Neural cell (in vitro differentiated cells): ENCODE measurements around the gene CARS1. TPM values are rescaled to one million over a fixed set of nuclear protein-coding genes. Genes with fewer than 3 reads are reported as not detected.

ENCODE experiments used
- H2AFZ ChIP-seq: fragments of 200-600, 300-800 bp; sonication (generic), shearing (Covaris generic); 2 replicates; pipeline ENCODE4 v1.6.0; 2014; ENCODE audit warnings: low read depth, mild to moderate bottlenecking, antibody characterized with exemption, low read length, moderate library complexity
- H3F3A ChIP-seq: fragments of 200-600 bp; shearing (Covaris generic); 2 replicates; pipeline ENCODE4 v1.6.1; 2016; ENCODE audit warnings: mild to moderate bottlenecking, moderate library complexity, mixed read lengths, antibody characterized with exemption, low read length; ENCODE audit not compliant: insufficient read depth, poor library complexity, severe bottlenecking
- H3K27ac ChIP-seq: fragments of 200-600, 300-800 bp; sonication (generic), shearing (Covaris generic); 2 replicates; pipeline ENCODE4 v1.5.1; 2014; ENCODE audit warnings: mild to moderate bottlenecking, low read length, moderate library complexity
- H3K27me3 ChIP-seq: fragments of 300-800, 200-600 bp; sonication (generic), shearing (Covaris generic); 2 replicates; pipeline ENCODE4 v1.6.0; 2014; ENCODE audit warnings: mild to moderate bottlenecking, low read depth, low read length, moderate library complexity; ENCODE audit not compliant: insufficient read depth
- H3K36me3 ChIP-seq: fragments of 300-800, 200-600 bp; sonication (generic), shearing (Covaris generic); 2 replicates; pipeline ENCODE4 v1.5.1; 2014; ENCODE audit warnings: mild to moderate bottlenecking, antibody characterized with exemption, low read length, moderate library complexity; ENCODE audit not compliant: insufficient read depth
- H3K4me2 ChIP-seq: fragments of 300-800, 200-600 bp; sonication (generic), shearing (Covaris generic); 2 replicates; pipeline ENCODE4 v1.6.0; 2014; ENCODE audit warnings: mild to moderate bottlenecking, low read length
- H3K4me3 ChIP-seq: fragments of 300-800, 200-600 bp; sonication (generic), shearing (Covaris generic); 2 replicates; pipeline ENCODE4 v1.5.1; 2014; ENCODE audit warnings: mild to moderate bottlenecking, low read length, moderate library complexity
- H3K79me2 ChIP-seq: fragments of 200-600 bp; shearing (Covaris generic); replicated peaks from 2 replicates; pipeline ENCODE4 v1.6.0; 2014; ENCODE audit warnings: mild to moderate bottlenecking, low read length, moderate library complexity; ENCODE audit not compliant: insufficient read depth
- H3K9ac ChIP-seq: fragments of 300-800, 200-600 bp; sonication (generic), shearing (Covaris generic); 2 replicates; pipeline ENCODE4 v1.6.1; 2016; ENCODE audit warnings: mild to moderate bottlenecking, low read length, mixed read lengths
- H3K9me2 ChIP-seq: fragments of 200-600 bp; shearing (Covaris generic); 2 replicates; pipeline ENCODE4 v1.6.1; 2016; ENCODE audit warnings: mild to moderate bottlenecking, low read length, mixed read lengths; ENCODE audit not compliant: insufficient read depth
- H3K9me3 ChIP-seq: fragments of 200-600, 300-800 bp; sonication (generic), shearing (Covaris generic); 2 replicates; pipeline ENCODE4 v1.6.1; 2016; ENCODE audit warnings: mild to moderate bottlenecking, mixed run types, low read length, moderate library complexity, mixed read lengths
- H4K20me1 ChIP-seq: fragments of 200-600 bp; shearing (Covaris generic); 2 replicates; pipeline ENCODE4 v1.6.1; 2016; ENCODE audit warnings: mild to moderate bottlenecking, mixed run types; ENCODE audit not compliant: insufficient read depth
- EP300 ChIP-seq: fragments of 450-650 bp; conservative IDR thresholded peaks from 2 replicates; pipeline ENCODE4 v1.6.1; 2014; ENCODE audit warnings: antibody characterized with exemption, mild to moderate bottlenecking, moderate library complexity; ENCODE audit not compliant: poor library complexity, severe bottlenecking
- EZH2 ChIP-seq: fragments of 200-600, 300-800 bp; shearing (Covaris generic), sonication (generic); IDR thresholded peaks from 2 replicates; pipeline ENCODE4 v1.6.1; 2014; ENCODE audit warnings: antibody characterized with exemption, low read length, borderline replicate concordance, mild to moderate bottlenecking; ENCODE audit not compliant: insufficient read depth, poor library complexity, severe bottlenecking
- MXI1 ChIP-seq: fragments of 450-650 bp; conservative IDR thresholded peaks from 2 replicates; pipeline ENCODE4 v1.6.1; 2014; ENCODE audit warnings: antibody characterized with exemption, mild to moderate bottlenecking; ENCODE audit not compliant: poor library complexity, severe bottlenecking
- POLR2AphosphoS5 ChIP-seq: IDR thresholded peaks from 2 replicates; pipeline ENCODE4 v1.6.1; 2012
- RAD21 ChIP-seq: fragments of 450-650 bp; conservative IDR thresholded peaks from 2 replicates; pipeline ENCODE4 v1.6.1; 2014; ENCODE audit warnings: antibody characterized with exemption, mild to moderate bottlenecking, moderate library complexity
- SMC3 ChIP-seq: fragments of 450-650 bp; conservative IDR thresholded peaks from 2 replicates; pipeline ENCODE4 v1.6.1; 2014; ENCODE audit warnings: antibody characterized with exemption, mild to moderate bottlenecking, moderate library complexity; ENCODE audit not compliant: poor library complexity
- TAF1 ChIP-seq: IDR thresholded peaks from 2 replicates; pipeline ENCODE4 v1.6.1; 2012; ENCODE audit warnings: low read depth
- polyA plus RNA-seq: library from polyadenylated mRNA; depleted of rRNA; stranded (reverse); fragments of >200 nt; gene quantifications from 2 replicates; pipeline ENCODE4 v1.2.3, GENCODE V29; 2014
- TF ChIP-seq, protein P1 (sequence below): fragments of 450-650 bp; IDR thresholded peaks from 2 replicates; pipeline ENCODE4 v1.5.1; 2014; ENCODE audit warnings: antibody characterized with exemption, mild to moderate bottlenecking, moderate library complexity; ENCODE audit not compliant: poor library complexity, severe bottlenecking
- TF ChIP-seq, protein P2 (sequence below): IDR thresholded peaks from 2 replicates; pipeline ENCODE4 v1.6.1; 2012; ENCODE audit warnings: borderline replicate concordance

The CARS1 gene
- polyA plus RNA-seq, 1 donor from 2014 or later = 48.2 TPM

DNA sequence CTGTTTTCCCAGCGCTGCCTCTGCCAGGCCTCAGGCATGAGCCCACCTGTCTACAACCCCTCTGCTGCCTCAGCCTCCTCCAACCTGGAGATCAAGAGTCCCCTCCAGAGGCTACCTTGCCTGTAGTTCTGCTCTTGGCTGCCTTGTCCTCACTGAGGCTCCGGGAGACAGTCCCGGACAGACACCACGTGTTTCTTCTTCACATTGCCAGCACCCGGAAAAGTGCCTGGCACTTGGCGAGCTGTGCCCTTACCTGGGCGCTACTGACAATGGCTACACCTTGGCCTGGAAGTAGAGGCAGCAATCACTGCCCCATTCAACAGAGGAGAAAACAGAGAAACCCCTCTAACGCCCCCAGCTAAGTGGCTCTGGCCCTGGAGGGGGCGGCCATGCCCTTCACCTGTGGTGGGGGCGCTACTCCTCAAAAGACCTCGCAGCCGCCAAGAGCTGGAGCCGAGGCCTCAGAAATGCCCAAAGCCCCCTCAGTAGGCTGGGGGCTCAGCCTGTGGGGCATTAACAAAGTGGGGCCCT lies 62.1 kb downstream of the CARS1 start:
- no peak for TF ChIP-seq RAD21
- no peak for TF ChIP-seq POLR2AphosphoS5
- no peak for TF ChIP-seq TAF1
- TF ChIP-seq MXI1 = no peak
- TF ChIP-seq, protein P1, sequence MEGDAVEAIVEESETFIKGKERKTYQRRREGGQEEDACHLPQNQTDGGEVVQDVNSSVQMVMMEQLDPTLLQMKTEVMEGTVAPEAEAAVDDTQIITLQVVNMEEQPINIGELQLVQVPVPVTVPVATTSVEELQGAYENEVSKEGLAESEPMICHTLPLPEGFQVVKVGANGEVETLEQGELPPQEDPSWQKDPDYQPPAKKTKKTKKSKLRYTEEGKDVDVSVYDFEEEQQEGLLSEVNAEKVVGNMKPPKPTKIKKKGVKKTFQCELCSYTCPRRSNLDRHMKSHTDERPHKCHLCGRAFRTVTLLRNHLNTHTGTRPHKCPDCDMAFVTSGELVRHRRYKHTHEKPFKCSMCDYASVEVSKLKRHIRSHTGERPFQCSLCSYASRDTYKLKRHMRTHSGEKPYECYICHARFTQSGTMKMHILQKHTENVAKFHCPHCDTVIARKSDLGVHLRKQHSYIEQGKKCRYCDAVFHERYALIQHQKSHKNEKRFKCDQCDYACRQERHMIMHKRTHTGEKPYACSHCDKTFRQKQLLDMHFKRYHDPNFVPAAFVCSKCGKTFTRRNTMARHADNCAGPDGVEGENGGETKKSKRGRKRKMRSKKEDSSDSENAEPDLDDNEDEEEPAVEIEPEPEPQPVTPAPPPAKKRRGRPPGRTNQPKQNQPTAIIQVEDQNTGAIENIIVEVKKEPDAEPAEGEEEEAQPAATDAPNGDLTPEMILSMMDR = no peak
- no peak for TF ChIP-seq SMC3
- no peak for TF ChIP-seq EP300
- TF ChIP-seq, protein P2, sequence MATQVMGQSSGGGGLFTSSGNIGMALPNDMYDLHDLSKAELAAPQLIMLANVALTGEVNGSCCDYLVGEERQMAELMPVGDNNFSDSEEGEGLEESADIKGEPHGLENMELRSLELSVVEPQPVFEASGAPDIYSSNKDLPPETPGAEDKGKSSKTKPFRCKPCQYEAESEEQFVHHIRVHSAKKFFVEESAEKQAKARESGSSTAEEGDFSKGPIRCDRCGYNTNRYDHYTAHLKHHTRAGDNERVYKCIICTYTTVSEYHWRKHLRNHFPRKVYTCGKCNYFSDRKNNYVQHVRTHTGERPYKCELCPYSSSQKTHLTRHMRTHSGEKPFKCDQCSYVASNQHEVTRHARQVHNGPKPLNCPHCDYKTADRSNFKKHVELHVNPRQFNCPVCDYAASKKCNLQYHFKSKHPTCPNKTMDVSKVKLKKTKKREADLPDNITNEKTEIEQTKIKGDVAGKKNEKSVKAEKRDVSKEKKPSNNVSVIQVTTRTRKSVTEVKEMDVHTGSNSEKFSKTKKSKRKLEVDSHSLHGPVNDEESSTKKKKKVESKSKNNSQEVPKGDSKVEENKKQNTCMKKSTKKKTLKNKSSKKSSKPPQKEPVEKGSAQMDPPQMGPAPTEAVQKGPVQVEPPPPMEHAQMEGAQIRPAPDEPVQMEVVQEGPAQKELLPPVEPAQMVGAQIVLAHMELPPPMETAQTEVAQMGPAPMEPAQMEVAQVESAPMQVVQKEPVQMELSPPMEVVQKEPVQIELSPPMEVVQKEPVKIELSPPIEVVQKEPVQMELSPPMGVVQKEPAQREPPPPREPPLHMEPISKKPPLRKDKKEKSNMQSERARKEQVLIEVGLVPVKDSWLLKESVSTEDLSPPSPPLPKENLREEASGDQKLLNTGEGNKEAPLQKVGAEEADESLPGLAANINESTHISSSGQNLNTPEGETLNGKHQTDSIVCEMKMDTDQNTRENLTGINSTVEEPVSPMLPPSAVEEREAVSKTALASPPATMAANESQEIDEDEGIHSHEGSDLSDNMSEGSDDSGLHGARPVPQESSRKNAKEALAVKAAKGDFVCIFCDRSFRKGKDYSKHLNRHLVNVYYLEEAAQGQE = no peak
- no peak for TF ChIP-seq EZH2
- Histone ChIP-seq H3K4me2 (no peak overlapping the region), H3K9ac (no peak overlapping the region)

DNA sequence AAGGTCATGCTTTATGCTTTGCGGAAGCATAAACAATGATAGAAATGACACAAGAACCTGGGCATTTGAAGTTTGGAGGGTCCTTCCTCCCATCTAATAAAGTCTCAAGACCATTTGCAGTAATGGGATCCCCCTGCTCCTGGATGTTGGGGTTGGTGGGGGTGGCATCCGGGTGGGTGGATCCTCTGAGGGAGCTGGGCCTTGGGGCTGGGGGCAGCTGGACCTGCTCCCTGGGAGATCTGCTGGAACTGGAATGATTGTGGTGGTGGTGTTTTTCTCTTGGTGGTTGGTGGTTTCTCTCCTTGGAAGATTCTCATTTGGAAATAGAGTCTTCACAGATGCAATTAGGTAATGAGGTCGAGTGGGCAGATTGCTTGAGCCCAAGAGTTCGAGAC lies 62.9 kb downstream of the CARS1 start:
- Histone ChIP-seq H3K9ac (no peak overlapping the region), H3K4me3 (no peak overlapping the region), H3K27ac (no peak overlapping the region), H3K9me2 (no peaks in the 10 kb centered on the region), H4K20me1 (peaks cover 7% of the 10 kb centered on the region), H3K79me2 (peaks cover 24% of the 10 kb centered on the region), H3F3A (no peaks in the 10 kb centered on the region), H3K27me3 (no peaks in the 10 kb centered on the region), H3K4me2 (no peak overlapping the region), H3K9me3 (no peaks in the 10 kb centered on the region), H3K36me3 (no peaks in the 10 kb centered on the region), H2AFZ (no peak overlapping the region)
- TF ChIP-seq MXI1 = no peak
- TF ChIP-seq, protein P2 = no peak

More for the DNA sequence above, 62.1 kb downstream of the CARS1 start:
- H3K4me3 ChIP-seq = no peak overlapping the region
- H2AFZ ChIP-seq = no peak overlapping the region
- H3K9me3 ChIP-seq = no peaks in the 10 kb centered on the region
- no peaks in the 10 kb centered on the region for H3K27me3 ChIP-seq
- no peaks in the 10 kb centered on the region for H3K9me2 ChIP-seq
- H4K20me1 ChIP-seq = peaks cover 4% of the 10 kb centered on the region
- H3K79me2 ChIP-seq = peaks cover 17% of the 10 kb centered on the region
- H3K36me3 ChIP-seq = no peaks in the 10 kb centered on the region
- no peaks in the 10 kb centered on the region for H3F3A ChIP-seq
- no peak overlapping the region for H3K27ac ChIP-seq
